Bronchial epithelial cell (primary cell): Measurements from ENCODE around the gene VANGL2. TPM values are rescaled to one million over a fixed set of nuclear protein-coding genes. Genes with fewer than 3 reads are reported as not detected.

Experiments
- DNase-seq: peaks from one replicate; pipeline ENCODE4 v3.0.0-alpha.2; 2010; ENCODE audit warnings: low read depth
- FAIRE-seq: peaks from 2 replicates; lab custom pipeline; 2011; peaks lifted over from hg19 to GRCh38; lab: Jason Lieb, UNC
- H3K27me3 ChIP-seq: 2 replicates; pipeline ENCODE4 v1.5.1; 2011; ENCODE audit warnings: low read length; ENCODE audit not compliant: control insufficient read depth, insufficient read depth
- H3K36me3 ChIP-seq: 2 replicates; pipeline ENCODE4 v1.5.1; 2011; ENCODE audit warnings: low read length; ENCODE audit not compliant: control insufficient read depth, insufficient read depth
- H3K4me3 ChIP-seq: 2 replicates; pipeline ENCODE4 v1.5.1; 2011; ENCODE audit warnings: mild to moderate bottlenecking, low read depth, low read length, control low read depth
- total RNA-seq: library from RNA; depleted of rRNA; stranded (reverse); fragments of >200 nt; gene quantifications from 2 replicates; pipeline ENCODE4 v1.2.1, GENCODE V29; 2014
- TF ChIP-seq, protein P1 (sequence below): IDR thresholded peaks from 2 replicates; pipeline ENCODE4 v1.5.1; 2011; ENCODE audit warnings: mild to moderate bottlenecking, moderate library complexity, low read length, control low read depth, inconsistent platforms; ENCODE audit not compliant: insufficient read depth, severe bottlenecking

Gene VANGL2
- total RNA-seq, 1 donor from 2014 or later, result 1.6 TPM

- TF ChIP-seq, protein P1, sequence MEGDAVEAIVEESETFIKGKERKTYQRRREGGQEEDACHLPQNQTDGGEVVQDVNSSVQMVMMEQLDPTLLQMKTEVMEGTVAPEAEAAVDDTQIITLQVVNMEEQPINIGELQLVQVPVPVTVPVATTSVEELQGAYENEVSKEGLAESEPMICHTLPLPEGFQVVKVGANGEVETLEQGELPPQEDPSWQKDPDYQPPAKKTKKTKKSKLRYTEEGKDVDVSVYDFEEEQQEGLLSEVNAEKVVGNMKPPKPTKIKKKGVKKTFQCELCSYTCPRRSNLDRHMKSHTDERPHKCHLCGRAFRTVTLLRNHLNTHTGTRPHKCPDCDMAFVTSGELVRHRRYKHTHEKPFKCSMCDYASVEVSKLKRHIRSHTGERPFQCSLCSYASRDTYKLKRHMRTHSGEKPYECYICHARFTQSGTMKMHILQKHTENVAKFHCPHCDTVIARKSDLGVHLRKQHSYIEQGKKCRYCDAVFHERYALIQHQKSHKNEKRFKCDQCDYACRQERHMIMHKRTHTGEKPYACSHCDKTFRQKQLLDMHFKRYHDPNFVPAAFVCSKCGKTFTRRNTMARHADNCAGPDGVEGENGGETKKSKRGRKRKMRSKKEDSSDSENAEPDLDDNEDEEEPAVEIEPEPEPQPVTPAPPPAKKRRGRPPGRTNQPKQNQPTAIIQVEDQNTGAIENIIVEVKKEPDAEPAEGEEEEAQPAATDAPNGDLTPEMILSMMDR, result no peak
- FAIRE-seq (no peak), DNase-seq (no peak)
- H3K27me3 ChIP-seq, result no peaks in the 10 kb centered on the region
- H3K4me3 ChIP-seq, result no peak overlapping the region
- no peaks in the 10 kb centered on the region for H3K36me3 ChIP-seq
Measured at GRCh38 chr1:160472112-160472511, 71.7 kb downstream of the VANGL2 start.

- DNase-seq, result no peak
- Histone ChIP-seq H3K27me3 (no peaks in the 10 kb centered on the region), H3K4me3 (no peak overlapping the region), H3K36me3 (no peaks in the 10 kb centered on the region)
- FAIRE-seq, result no peak
- TF ChIP-seq, protein P1, result no peak
Measured at GRCh38 chr1:160474392-160475242, 74.3 kb downstream of the VANGL2 start.

Other genes with a start within 250 kb of the VANGL2 start
- gene ATP1A4, start 249.0 kb upstream of the VANGL2 start, total RNA-seq, result not detected in 2 replicates
- not detected in 2 replicates for gene CASQ1, start 210.0 kb upstream of the VANGL2 start, total RNA-seq
- 38.3 and 44.5 TPM in 2 replicates for gene PEA15, start 195.2 kb upstream of the VANGL2 start, total RNA-seq
- gene DCAF8, start 138.0 kb upstream of the VANGL2 start, total RNA-seq, result 57.4 and 76.0 TPM in 2 replicates
- 32.4 and 41.0 TPM in 2 replicates for gene PEX19, start 115.4 kb upstream of the VANGL2 start, total RNA-seq
- 134 and 136 TPM in 2 replicates for gene COPA, start 57.3 kb upstream of the VANGL2 start, total RNA-seq
- 27.9 and 36.7 TPM in 2 replicates for gene NCSTN, start 57.2 kb upstream of the VANGL2 start, total RNA-seq
- not detected in 2 replicates for gene NHLH1, start 33.5 kb upstream of the VANGL2 start, total RNA-seq
- not detected in 2 replicates for gene SLAMF6, start 122.7 kb downstream of the VANGL2 start, total RNA-seq
- not detected in 2 replicates for gene CD84, start 178.9 kb downstream of the VANGL2 start, total RNA-seq
- not detected in 2 replicates for gene SLAMF1, start 246.5 kb downstream of the VANGL2 start, total RNA-seq